Measurements from ENCODE around the gene SYCE3. TPM values are rescaled to one million over a fixed set of nuclear protein-coding genes. Genes with fewer than 3 reads are reported as not detected.
A peak's percentile ranks its signal among the peaks of the same experiment; 100 is the strongest.

SYCE3 gene
- total RNA-seq, 1 donor from 2014 or later: 0.62 TPM

- H3K4me1 Mint-ChIP-seq (ENCODE audit: low read depth): peaks cover 15% of the 10 kb centered on the region
- peak; percentile 90 for DNase-seq (ENCODE audit: low spot score)
- H3K27me3 Mint-ChIP-seq (ENCODE audit: low read depth): no peaks in the 10 kb centered on the region
- H3K36me3 Mint-ChIP-seq (ENCODE audit: low read depth): peaks cover 15% of the 10 kb centered on the region
- no peaks in the 10 kb centered on the region for H3K9me3 Mint-ChIP-seq
- peak within 1 kb of the TSS; percentile 94 for H3K27ac Mint-ChIP-seq
- intact Hi-C loops (cut with micrococcal nuclease): no loop called here
- H3K4me3 Mint-ChIP-seq (ENCODE audit: low read depth): peak within 1 kb of the TSS; percentile 96
Measured at GRCh38 chr22:50507421-50507990, 55.2 kb downstream of the SYCE3 start, which contains the start of gene LMF2. LMF2 (minus strand) TSS chr22:50507702; CDS start chr22:50507675, 27 bp downstream.

GRCh38 chr22:50506611-50507420 is 55.9 kb downstream of the SYCE3 start:
- intact Hi-C loops (cut with micrococcal nuclease): no loop called here
- peaks cover 8% of the 10 kb centered on the region for H3K36me3 Mint-ChIP-seq (ENCODE audit: low read depth)
- no peaks in the 10 kb centered on the region for H3K9me3 Mint-ChIP-seq
- H3K27me3 Mint-ChIP-seq (ENCODE audit: low read depth): no peaks in the 10 kb centered on the region
- peak overlapping the region; percentile 79 for H3K27ac Mint-ChIP-seq
- peak overlapping the region; percentile 96 for H3K4me3 Mint-ChIP-seq (ENCODE audit: low read depth)
- H3K4me1 Mint-ChIP-seq (ENCODE audit: low read depth): peaks cover 10% of the 10 kb centered on the region
- DNase-seq (ENCODE audit: low spot score): no peak

GRCh38 chr22:50505776-50506610 is 56.7 kb downstream of the SYCE3 start:
- peaks cover 8% of the 10 kb centered on the region for H3K36me3 Mint-ChIP-seq (ENCODE audit: low read depth)
- intact Hi-C loops (cut with micrococcal nuclease): no loop called here
- H3K4me3 Mint-ChIP-seq (ENCODE audit: low read depth): peak overlapping the region; percentile 96
- H3K27me3 Mint-ChIP-seq (ENCODE audit: low read depth): no peaks in the 10 kb centered on the region
- no peak for DNase-seq (ENCODE audit: low spot score)
- no peak overlapping the region for H3K27ac Mint-ChIP-seq
- peaks cover 10% of the 10 kb centered on the region for H3K4me1 Mint-ChIP-seq (ENCODE audit: low read depth)
- no peaks in the 10 kb centered on the region for H3K9me3 Mint-ChIP-seq

GRCh38 chr22:50505276-50505775 is 57.4 kb downstream of the SYCE3 start:
- Mint-ChIP-seq H3K9me3 (no peaks in the 10 kb centered on the region), H3K36me3 (ENCODE audit: low read depth) (peaks cover 8% of the 10 kb centered on the region), H3K27me3 (ENCODE audit: low read depth) (no peaks in the 10 kb centered on the region), H3K4me3 (ENCODE audit: low read depth) (peak overlapping the region; percentile 21), H3K27ac (no peak overlapping the region), H3K4me1 (ENCODE audit: low read depth) (peaks cover 10% of the 10 kb centered on the region)
- no peak for DNase-seq (ENCODE audit: low spot score)
- intact Hi-C loops (cut with micrococcal nuclease): no loop called here

- Mint-ChIP-seq H3K36me3 (ENCODE audit: low read depth) (peaks cover 8% of the 10 kb centered on the region), H3K9me3 (no peaks in the 10 kb centered on the region), H3K27me3 (ENCODE audit: low read depth) (no peaks in the 10 kb centered on the region), H3K4me1 (ENCODE audit: low read depth) (peaks cover 9% of the 10 kb centered on the region), H3K4me3 (ENCODE audit: low read depth) (no peak overlapping the region), H3K27ac (no peak overlapping the region)
- DNase-seq (ENCODE audit: low spot score): no peak
- intact Hi-C loops (cut with micrococcal nuclease): no loop called here
Measured at GRCh38 chr22:50504369-50505211, 58.1 kb downstream of the SYCE3 start.

- Mint-ChIP-seq H3K36me3 (ENCODE audit: low read depth) (peaks cover 3% of the 10 kb centered on the region), H3K4me3 (ENCODE audit: low read depth) (no peak overlapping the region), H3K4me1 (ENCODE audit: low read depth) (peaks cover 1% of the 10 kb centered on the region), H3K9me3 (no peaks in the 10 kb centered on the region), H3K27ac (no peak overlapping the region), H3K27me3 (ENCODE audit: low read depth) (no peaks in the 10 kb centered on the region)
- no peak for DNase-seq (ENCODE audit: low spot score)
- intact Hi-C loops (cut with micrococcal nuclease): no loop called here
Measured at GRCh38 chr22:50503475-50504145, 59.1 kb downstream of the SYCE3 start.

- Mint-ChIP-seq H3K27me3 (ENCODE audit: low read depth) (no peaks in the 10 kb centered on the region), H3K27ac (no peak overlapping the region), H3K9me3 (no peaks in the 10 kb centered on the region), H3K4me3 (ENCODE audit: low read depth) (no peak overlapping the region), H3K36me3 (ENCODE audit: low read depth) (peaks cover 3% of the 10 kb centered on the region), H3K4me1 (ENCODE audit: low read depth) (peaks cover 1% of the 10 kb centered on the region)
- intact Hi-C loops (cut with micrococcal nuclease): no loop called here
- DNase-seq (ENCODE audit: low spot score): no peak
Measured at GRCh38 chr22:50502628-50503474, 59.9 kb downstream of the SYCE3 start.

- Mint-ChIP-seq H3K4me1 (ENCODE audit: low read depth) (peaks cover 1% of the 10 kb centered on the region), H3K9me3 (no peaks in the 10 kb centered on the region), H3K4me3 (ENCODE audit: low read depth) (no peak overlapping the region), H3K27me3 (ENCODE audit: low read depth) (no peaks in the 10 kb centered on the region), H3K36me3 (ENCODE audit: low read depth) (peaks cover under 1% of the 10 kb centered on the region), H3K27ac (no peak overlapping the region)
- no peak for DNase-seq (ENCODE audit: low spot score)
- intact Hi-C loops (cut with micrococcal nuclease): no loop called here
Measured at GRCh38 chr22:50502096-50502495, 60.6 kb downstream of the SYCE3 start.

Other genes with a start within 250 kb of the SYCE3 start
- gene DENND6B, start 235.9 kb downstream of the SYCE3 start, total RNA-seq: 2.3 and 2.7 TPM in 2 replicates
- 42.9 and 45.0 TPM in 2 replicates for gene PPP6R2, start 219.6 kb downstream of the SYCE3 start, total RNA-seq
- 102 and 106 TPM in 2 replicates for gene SBF1, start 87.9 kb downstream of the SYCE3 start, total RNA-seq
- gene ADM2, start 81.4 kb downstream of the SYCE3 start, total RNA-seq: 2.2 and 2.9 TPM in 2 replicates
- 0.25 TPM in 1 of 2 replicates, not detected in the other for gene MIOX, start 76.1 kb downstream of the SYCE3 start, total RNA-seq
- 77.2 and 81.8 TPM in 2 replicates for gene LMF2, start 55.2 kb downstream of the SYCE3 start, total RNA-seq
- gene NCAPH2, start 54.7 kb downstream of the SYCE3 start, total RNA-seq: 112 and 115 TPM in 2 replicates
- gene SCO2, start 37.3 kb downstream of the SYCE3 start, total RNA-seq: 3.8 and 8.7 TPM in 2 replicates
- 35.9 and 36.9 TPM in 2 replicates for gene TYMP, start 32.9 kb downstream of the SYCE3 start, total RNA-seq
- gene KLHDC7B, start 17.0 kb downstream of the SYCE3 start, total RNA-seq: 3.0 and 3.3 TPM in 2 replicates
- gene CPT1B, start 15.5 kb upstream of the SYCE3 start, total RNA-seq: 68.2 and 74.3 TPM in 2 replicates
- 86.1 and 90.9 TPM in 2 replicates for gene CHKB, start 19.9 kb upstream of the SYCE3 start, total RNA-seq
- gene MAPK8IP2, start 37.9 kb upstream of the SYCE3 start, total RNA-seq: 0.09 and 0.16 TPM in 2 replicates
- 25.0 TPM in 2 replicates for gene ARSA, start 65.2 kb upstream of the SYCE3 start, total RNA-seq
- 0.16 and 0.25 TPM in 2 replicates for gene SHANK3, start 109.9 kb upstream of the SYCE3 start, total RNA-seq
- gene ACR, start 175.3 kb upstream of the SYCE3 start, total RNA-seq: not detected in 2 replicates
- gene RABL2B, start 220.7 kb upstream of the SYCE3 start, total RNA-seq: 34.9 and 35.7 TPM in 2 replicates